Spleen (tissue), 11 donors: ENCODE measurements around the gene PACS1. TPM values are rescaled to one million over a fixed set of nuclear protein-coding genes. Genes with fewer than 3 reads are reported as not detected.
A peak's percentile ranks its signal among the peaks of the same experiment; 100 is the strongest.

Experiments used
- DNase-seq: peaks from one replicate; pipeline ENCODE4 v3.0.0-alpha.2; 2020
- H3K27ac ChIP-seq, 8 donors: fragments of 200-600 bp; sonication (generic) in 7 of 8; 1 replicate in 4 of 8; 2 replicates in 4 of 8; pipeline versions ENCODE4 v1.5.0 to v1.8.0; 2016 to 2021; ENCODE audit warnings: inconsistent platforms in 4 of 8, mild to moderate bottlenecking in 4 of 8, moderate library complexity in 1 of 8
- H3K27me3 ChIP-seq, 7 donors: fragments of 200-600 bp; sonication (generic) in 6 of 7; replicated peaks in 1 of 7; 1 replicate in 4 of 7; 2 replicates in 3 of 7; pipeline versions ENCODE4 v1.5.0 to v1.8.0; 2016 to 2021; ENCODE audit warnings: inconsistent platforms in 3 of 7, mild to moderate bottlenecking in 1 of 7
- H3K36me3 ChIP-seq, 6 donors: fragments of 200-600 bp; sonication (generic) in 5 of 6; 1 replicate in 4 of 6; 2 replicates in 2 of 6; pipeline versions ENCODE4 v1.5.0 to v1.8.0; 2016 to 2021; ENCODE audit warnings: inconsistent platforms in 2 of 6
- H3K4me1 ChIP-seq, 6 donors: fragments of 200-600 bp; sonication (generic) in 5 of 6; 1 replicate in 3 of 6; 2 replicates in 3 of 6; pipeline versions ENCODE4 v1.5.0 to v1.8.0; 2016 to 2021; ENCODE audit warnings: inconsistent platforms in 3 of 6
- H3K4me3 ChIP-seq, 8 donors: fragments of 200-600 bp; sonication (generic) in 7 of 8; 1 replicate in 4 of 8; 2 replicates in 4 of 8; pipeline versions ENCODE4 v1.5.0 to v1.8.0; 2016 to 2021; ENCODE audit warnings: inconsistent platforms in 4 of 8, mild to moderate bottlenecking in 4 of 8, moderate library complexity in 2 of 8
- H3K9me3 ChIP-seq, 8 donors: fragments of 200-600 bp; sonication (generic) in 7 of 8; 1 replicate in 4 of 8; 2 replicates in 4 of 8; pipeline versions ENCODE4 v1.5.0 to v1.8.0; 2016 to 2021; ENCODE audit warnings: inconsistent platforms in 4 of 8
- CTCF ChIP-seq, 11 experiments: fragments of 200-600 bp in 7 of 11; fragments of 450-650 bp in 4 of 11; sonication (generic) in 4 of 11; IDR thresholded peaks in 8 of 11; conservative IDR thresholded peaks in 3 of 11; 1 replicate in 7 of 11; 2 replicates in 4 of 11; pipeline versions ENCODE4 v1.4.0 to v1.8.0; 2016 to 2021; ENCODE audit warnings: antibody characterized with exemption in 11 of 11, inconsistent platforms in 4 of 11, mild to moderate bottlenecking in 1 of 11
- POLR2A ChIP-seq, 3 donors: fragments of 450-650 bp; IDR thresholded peaks; one replicate each; pipeline ENCODE4 v1.5.1; 2017; ENCODE audit warnings: antibody characterized with exemption in 3 of 3, mild to moderate bottlenecking in 1 of 3
- POLR2AphosphoS5 ChIP-seq, 3 donors: sonication (generic); formaldehyde crosslinking; IDR thresholded peaks; one replicate each; pipeline ENCODE4 v1.5.1; 2017; ENCODE audit warnings: antibody characterized with exemption in 3 of 3
- WGBS, 5 donors: extraction: QIAGEN DNeasy Blood & Tissue Kit in 3 of 5; methylation state at CpG; one replicate each; pipeline versions ENCODE4 v1.1.5 to v1.1.7; 2013 to 2018; 5-methylcytosine and 5-hydroxymethylcytosine counted together
- intact Hi-C: fragments of 100-400 bp; cut with DNase I; formaldehyde crosslinking; loops from one replicate; pipeline ENCODE4 v1.15.0; 2023; ENCODE audit warnings: low total_unique reads
- polyA plus RNA-seq, 3 donors: library from polyadenylated mRNA; stranded (reverse); fragments of 200-250 nt; gene quantifications; one replicate each; pipeline ENCODE4 v1.2.1, GENCODE V29; 2013
- total RNA-seq, 7 donors: library from RNA; depleted of rRNA in 3 of 7; stranded (reverse); fragments of >200 nt in 3 of 7; fragmentation: NEBNext Ultra II Directional in 4 of 7; extraction: Animal tissue kit (Norgen Biotek cat#: 25700) in 4 of 7; gene quantifications; one replicate each; pipeline versions ENCODE4 v1.1.0 to v1.2.1, GENCODE V29; 2016 to 2021
- donor health status: healthy with polysubstance abuse.
- donor health status: DM: no; HTN: no; CAD: no; lungs with moderate emphysema.
- donor health status: DM: no; HTN: no; CAD: no.
- donor health status: Bipolar disorder and iron deficiency.
- donor health status: healthy.
- donor health status: DM: no; HTN: no; CAD: no.
- donor health status: DM: yes; HTN: yes; CAD: no.

Gene PACS1
- total and polyA plus RNA-seq, 10 donors: 20.6 to 126 (median 98.8) TPM

DNA sequence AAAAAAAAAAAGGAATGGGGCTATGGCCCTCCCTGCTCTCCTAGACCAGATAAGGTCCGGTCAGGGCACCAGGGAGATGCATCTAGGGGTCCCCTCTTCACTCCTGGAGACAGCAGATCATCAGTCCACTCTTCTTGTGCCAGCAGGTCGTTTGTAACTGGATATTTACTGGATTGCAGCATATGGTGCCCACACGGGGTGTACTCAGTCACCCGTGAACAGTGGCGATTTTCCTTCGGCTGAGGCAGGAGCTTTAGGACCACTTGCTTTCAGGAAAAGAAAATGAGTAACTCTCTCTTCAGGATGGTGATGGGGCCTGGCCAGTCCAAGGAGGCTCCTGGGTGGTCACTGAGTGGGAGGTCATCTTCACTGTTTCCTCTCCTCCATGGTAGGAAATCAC lies 160.1 kb downstream of the PACS1 start:
- no peak for TF ChIP-seq POLR2AphosphoS5 (IDR thresholded peaks at IDR 0.05)
- 86 to 95% (median 91%) methylated on average over 6 of the region's 6 CpGs for WGBS, 5 donors
- H3K4me1 ChIP-seq: no peaks in the 10 kb centered on the region
- intact Hi-C loops: no loop called here
- H3K36me3 ChIP-seq: peaks cover 8 to 96% (median 72%) of the 10 kb centered on the region in 6 donors
- DNase-seq: no peak
- H3K4me3 ChIP-seq: no peak overlapping the region
- no peak overlapping the region for H3K27ac ChIP-seq
- no peaks in the 10 kb centered on the region for H3K9me3 ChIP-seq
- H3K27me3 ChIP-seq: no peaks in the 10 kb centered on the region

GRCh38 chr11:66230978-66231377 lies 160.9 kb downstream of the PACS1 start:
- peaks cover 8 to 97% (median 79%) of the 10 kb centered on the region in 6 donors for H3K36me3 ChIP-seq
- WGBS, 5 donors: 96 to 97% (median 97%) methylated on average over 14 of the region's 14 CpGs

DNA sequence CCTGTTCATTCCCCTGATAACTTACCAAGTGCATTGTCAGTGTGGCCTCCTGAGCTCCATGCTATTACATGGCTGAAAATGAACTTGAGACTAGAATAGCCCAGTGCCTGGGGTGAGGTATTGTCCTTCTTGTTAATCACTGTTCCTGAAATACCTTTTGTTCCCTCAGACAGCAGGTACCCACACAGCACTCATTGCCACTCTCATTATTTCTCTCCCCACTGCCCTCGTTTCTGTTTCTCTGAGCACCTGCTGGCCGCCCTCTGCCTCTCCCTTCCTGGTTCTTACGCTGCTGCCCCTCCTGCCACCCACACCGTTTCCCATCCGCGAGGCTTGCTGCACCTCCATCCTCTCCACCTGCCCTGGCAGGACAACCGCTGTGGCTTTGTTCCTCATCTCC lies 161.5 kb downstream of the PACS1 start:
- H3K9me3 ChIP-seq: no peaks in the 10 kb centered on the region
- no peak for DNase-seq
- TF ChIP-seq POLR2A (IDR thresholded peaks at IDR 0.05) (no peak), POLR2AphosphoS5 (IDR thresholded peaks at IDR 0.05) (no peak), CTCF (IDR thresholded peaks at IDR 0.05 in 8 of 11, conservative IDR thresholded peaks at IDR 0.05 in 3 of 11) (no peak)
- H3K4me1 ChIP-seq: no peaks in the 10 kb centered on the region
- no peak overlapping the region for H3K4me3 ChIP-seq
- H3K36me3 ChIP-seq: peaks cover 8 to 100% (median 83%) of the 10 kb centered on the region in 6 donors
- WGBS, 5 donors: 90 to 97% (median 91%) methylated on average over 7 of the region's 7 CpGs
- no peaks in the 10 kb centered on the region for H3K27me3 ChIP-seq
- intact Hi-C loops: no loop called here
- H3K27ac ChIP-seq: no peak overlapping the region

More at GRCh38 chr11:66230978-66231377, 160.9 kb downstream of the PACS1 start:
- intact Hi-C loops: no loop called here
- DNase-seq: no peak
- no peaks in the 10 kb centered on the region for H3K4me1 ChIP-seq
- TF ChIP-seq POLR2AphosphoS5 (IDR thresholded peaks at IDR 0.05) (peak in 1 of 3 donors; percentile 50), POLR2A (IDR thresholded peaks at IDR 0.05) (no peak)
- no peaks in the 10 kb centered on the region for H3K9me3 ChIP-seq
- no peaks in the 10 kb centered on the region for H3K27me3 ChIP-seq
- no peak overlapping the region for H3K4me3 ChIP-seq
- no peak overlapping the region for H3K27ac ChIP-seq

DNA sequence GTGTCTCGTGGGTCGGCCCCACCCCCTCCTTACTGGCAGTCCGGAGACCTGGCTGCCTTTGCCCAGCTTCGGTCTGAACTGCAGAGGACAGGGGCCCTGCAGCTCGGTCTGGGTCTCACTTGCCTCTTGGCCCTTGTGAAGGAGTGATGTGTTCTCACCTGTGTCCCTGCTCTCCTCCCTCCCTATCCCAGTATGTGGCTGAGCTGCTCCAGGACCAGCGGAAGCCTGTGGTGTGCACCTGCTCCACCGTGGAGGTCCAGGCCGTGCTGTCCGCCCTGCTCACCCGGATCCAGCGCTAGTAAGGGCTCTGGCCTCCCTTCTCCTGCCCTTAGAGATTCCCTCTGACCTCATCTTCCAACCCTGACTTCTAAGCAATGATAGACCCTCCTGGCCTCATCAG lies 162.7 kb downstream of the PACS1 start:
- Histone ChIP-seq H3K4me1 (peaks cover 0 to under 1% (median 0%) of the 10 kb centered on the region in 6 donors), H3K36me3 (peaks cover 8 to 100% (median 80%) of the 10 kb centered on the region in 6 donors), H3K27me3 (no peaks in the 10 kb centered on the region), H3K9me3 (no peaks in the 10 kb centered on the region), H3K27ac (no peak overlapping the region), H3K4me3 (no peak overlapping the region)
- TF ChIP-seq POLR2AphosphoS5 (IDR thresholded peaks at IDR 0.05): peak in 2 of 3 donors; percentile 16 to 34
- TF ChIP-seq POLR2A (IDR thresholded peaks at IDR 0.05): no peak
- 95 to 97% (median 95%) methylated on average over 5 to 11 of the region's 11 CpGs for WGBS, 5 donors
- intact Hi-C loops: no loop called here
- DNase-seq: no peak

DNA sequence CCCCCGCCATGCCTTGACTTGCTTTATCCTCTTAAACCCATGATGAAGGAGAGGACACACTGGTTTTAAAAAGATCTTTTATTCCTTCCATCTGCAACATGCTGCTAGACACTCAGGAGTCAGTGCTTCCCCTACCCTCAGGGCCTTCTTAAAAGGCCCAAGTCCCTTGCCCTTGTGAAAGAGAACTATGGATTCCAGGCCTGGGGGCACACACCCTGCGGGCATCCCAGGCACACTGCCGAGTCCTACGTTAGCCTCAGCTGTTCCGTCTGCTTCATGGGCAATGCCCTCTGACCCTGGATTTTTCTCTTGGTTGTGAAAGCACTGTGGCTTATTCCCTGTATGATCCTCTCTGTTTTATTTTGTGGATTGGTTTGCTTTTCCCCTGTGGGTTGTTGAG lies 163.2 kb downstream of the PACS1 start:
- WGBS, 5 donors: 94 to 97% (median 96%) methylated on average over 5 of the region's 5 CpGs
- Histone ChIP-seq H3K4me3 (no peak overlapping the region), H3K4me1 (peaks cover 0 to 3% (median 0%) of the 10 kb centered on the region in 6 donors), H3K27ac (no peak overlapping the region), H3K9me3 (no peaks in the 10 kb centered on the region), H3K27me3 (no peaks in the 10 kb centered on the region), H3K36me3 (peaks cover 8 to 100% (median 78%) of the 10 kb centered on the region in 6 donors)
- no peak for DNase-seq
- TF ChIP-seq POLR2AphosphoS5 (IDR thresholded peaks at IDR 0.05): no peak
- no peak for TF ChIP-seq CTCF (IDR thresholded peaks at IDR 0.05 in 8 of 11, conservative IDR thresholded peaks at IDR 0.05 in 3 of 11)
- no peak for TF ChIP-seq POLR2A (IDR thresholded peaks at IDR 0.05)
- intact Hi-C loops: no loop called here
